IPS DF 4.7 (cell line): ENCODE data around the gene PRPF31.
A peak's percentile ranks its signal among the peaks of the same experiment; 100 is the strongest.

Experiments used
- DNase-seq: peaks from one replicate; pipeline ENCODE4 v3.0.0-alpha.2; 2013; ENCODE audit warnings: low spot score; ENCODE audit errors: extremely low read depth

Gene PRPF31

GRCh38 chr19:54107876-54108490 is 7.6 kb upstream of the PRPF31 start:
- DNase-seq = no peak

- no peak for DNase-seq
Observed at GRCh38 chr19:54108496-54108895, 7.1 kb upstream of the PRPF31 start.

GRCh38 chr19:54109651-54110050 is 5.9 kb upstream of the PRPF31 start:
- DNase-seq = no peak

DNA sequence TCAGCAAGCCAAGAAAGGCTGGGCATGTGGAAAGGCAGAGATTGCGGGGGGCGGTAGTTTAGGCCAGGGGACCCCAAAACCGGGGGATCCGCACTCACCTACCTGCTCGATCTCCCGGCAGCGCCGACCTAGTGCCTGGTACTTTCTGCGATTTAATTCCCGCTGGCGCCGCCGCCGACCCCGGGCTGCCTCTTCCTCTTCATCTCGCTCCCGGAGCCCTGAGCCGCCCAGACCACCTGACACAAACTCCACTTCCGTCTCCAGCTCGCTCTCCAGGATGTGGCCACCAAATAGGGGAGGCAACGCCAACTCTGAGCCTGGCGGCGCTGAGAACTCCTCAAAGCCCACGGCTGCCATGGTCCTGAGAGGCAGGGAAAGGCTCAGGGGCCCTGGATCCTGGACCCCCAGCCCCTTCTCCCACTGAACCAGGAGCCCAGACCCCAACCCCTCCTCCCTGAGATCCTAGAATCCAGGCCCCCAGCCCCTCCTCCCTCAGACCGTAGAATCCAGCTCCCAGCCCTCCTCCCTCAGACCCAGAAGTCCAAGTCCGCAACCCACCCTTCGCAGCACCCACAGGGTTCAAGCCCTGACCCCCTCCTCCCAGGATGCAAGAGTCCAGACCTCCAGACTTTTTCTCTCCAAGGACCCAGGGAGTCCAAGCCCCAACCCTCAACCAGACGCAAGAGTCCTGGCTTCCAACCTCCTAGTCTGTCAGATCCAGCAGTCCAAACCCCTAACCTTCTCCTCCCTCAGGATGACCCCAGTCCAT is 1.0 kb upstream of the PRPF31 start:
- DNase-seq = no peak

DNA sequence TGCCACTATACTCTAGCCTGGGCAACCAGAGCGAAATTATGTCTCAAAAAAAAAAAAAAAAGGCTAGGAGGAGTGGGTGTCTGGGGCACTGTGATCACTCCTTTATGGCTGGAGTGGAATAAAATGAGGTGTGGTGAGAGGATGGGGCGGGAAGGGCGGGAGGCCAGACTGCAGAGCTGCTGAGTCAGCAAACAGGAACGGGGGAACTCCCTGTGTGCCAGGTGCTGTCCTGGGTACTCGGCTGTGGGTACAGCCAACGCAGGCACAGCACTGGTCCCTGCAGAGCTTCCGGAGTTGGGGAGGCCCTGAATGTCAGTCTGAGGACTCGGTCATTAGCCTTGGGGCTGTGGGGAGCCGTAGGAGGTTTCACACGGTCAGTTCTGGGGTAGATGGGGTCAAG is 5.7 kb downstream of the PRPF31 start:
- DNase-seq = no peak

DNA sequence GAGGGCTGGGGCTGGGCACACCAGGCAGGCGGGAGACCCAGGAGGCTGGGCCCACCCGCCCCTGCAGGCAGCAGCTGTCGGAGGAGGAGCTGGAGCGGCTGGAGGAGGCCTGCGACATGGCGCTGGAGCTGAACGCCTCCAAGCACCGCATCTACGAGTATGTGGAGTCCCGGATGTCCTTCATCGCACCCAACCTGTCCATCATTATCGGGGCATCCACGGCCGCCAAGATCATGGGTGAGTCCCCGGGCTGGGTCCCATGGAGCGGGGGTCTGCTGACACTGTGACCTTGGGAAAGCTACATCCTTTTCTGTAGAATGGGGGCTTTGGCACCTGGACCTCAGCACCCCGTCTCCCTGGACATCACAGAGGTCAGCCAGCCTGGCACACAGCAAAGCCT is 8.1 kb downstream of the PRPF31 start:
- DNase-seq = no peak

GRCh38 chr19:54124393-54124792 is 8.8 kb downstream of the PRPF31 start:
- no peak for DNase-seq

- no peak for DNase-seq
Observed at GRCh38 chr19:54125713-54126112, 10.2 kb downstream of the PRPF31 start.

GRCh38 chr19:54127688-54128440 is 12.3 kb downstream of the PRPF31 start:
- DNase-seq = no peak

DNA sequence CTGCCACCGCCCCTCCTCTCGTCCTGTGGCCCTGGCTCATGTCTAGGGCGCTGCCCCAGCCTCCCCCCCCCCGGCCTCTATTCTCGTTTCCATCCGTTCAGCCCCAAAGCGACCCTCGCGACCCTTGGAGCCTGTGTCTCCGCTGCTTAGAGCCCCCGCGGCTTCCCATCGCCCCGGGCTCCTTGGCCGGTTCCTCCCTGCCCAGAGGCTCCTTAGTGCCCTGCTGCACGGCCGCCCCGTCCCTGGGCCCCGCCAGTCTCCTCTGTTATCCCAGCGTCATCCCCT is 12.8 kb downstream of the PRPF31 start:
- no peak for DNase-seq

DNA sequence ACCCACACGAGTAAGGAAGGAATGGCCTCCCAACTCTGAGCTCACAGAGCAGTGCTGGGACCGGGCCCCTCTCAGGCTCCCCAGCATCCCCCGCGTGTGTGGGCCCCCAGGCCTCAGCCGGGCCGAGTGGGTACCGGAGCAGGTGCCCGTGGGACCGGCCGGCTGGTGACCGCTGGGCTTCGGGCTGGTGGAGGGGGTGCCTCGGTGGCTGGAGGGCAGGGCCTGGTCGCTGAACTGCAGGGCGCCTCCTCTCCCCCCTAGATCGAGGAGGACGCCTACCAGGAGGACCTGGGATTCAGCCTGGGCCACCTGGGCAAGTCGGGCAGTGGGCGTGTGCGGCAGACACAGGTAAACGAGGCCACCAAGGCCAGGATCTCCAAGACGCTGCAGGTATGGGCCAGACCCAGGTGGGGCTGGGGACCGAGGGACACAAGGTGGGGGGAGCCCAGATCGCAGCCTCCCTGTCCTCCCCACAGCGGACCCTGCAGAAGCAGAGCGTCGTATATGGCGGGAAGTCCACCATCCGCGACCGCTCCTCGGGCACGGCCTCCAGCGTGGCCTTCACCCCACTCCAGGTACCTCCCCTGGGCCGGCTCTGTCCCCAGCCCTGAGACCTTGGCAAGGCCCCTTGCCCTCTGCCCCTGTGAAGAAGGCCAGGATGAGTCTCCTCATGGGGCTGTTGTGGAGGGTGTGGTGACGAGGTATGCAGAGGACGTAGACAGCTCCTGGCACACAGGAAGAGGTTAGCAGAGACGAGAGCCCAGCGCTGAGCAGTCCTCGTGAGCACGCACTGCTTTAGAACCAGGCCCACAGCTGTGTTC is 13.5 kb downstream of the PRPF31 start:
- DNase-seq = no peak

DNA sequence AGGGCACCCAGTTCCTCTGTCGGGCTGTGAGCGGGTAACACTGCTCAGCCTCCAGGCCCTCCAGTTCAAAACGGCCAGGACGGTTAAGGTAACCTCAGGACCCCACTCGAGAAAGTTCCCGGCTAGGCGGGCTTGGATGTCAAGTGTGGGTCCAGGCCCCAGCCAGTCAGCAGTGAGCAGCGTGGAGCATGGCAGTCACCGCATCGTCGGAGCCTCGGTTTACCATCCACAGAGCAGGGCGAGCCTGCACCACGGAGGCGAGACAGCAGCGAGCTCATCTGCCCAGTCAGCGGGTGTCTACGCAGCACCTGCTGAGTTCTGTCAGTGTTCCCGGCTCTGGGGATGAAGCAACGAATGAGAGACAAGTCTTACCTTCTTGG is 14.1 kb downstream of the PRPF31 start:
- no peak for DNase-seq

GRCh38 chr19:54133312-54133956 is 17.9 kb downstream of the PRPF31 start:
- DNase-seq = no peak

DNA sequence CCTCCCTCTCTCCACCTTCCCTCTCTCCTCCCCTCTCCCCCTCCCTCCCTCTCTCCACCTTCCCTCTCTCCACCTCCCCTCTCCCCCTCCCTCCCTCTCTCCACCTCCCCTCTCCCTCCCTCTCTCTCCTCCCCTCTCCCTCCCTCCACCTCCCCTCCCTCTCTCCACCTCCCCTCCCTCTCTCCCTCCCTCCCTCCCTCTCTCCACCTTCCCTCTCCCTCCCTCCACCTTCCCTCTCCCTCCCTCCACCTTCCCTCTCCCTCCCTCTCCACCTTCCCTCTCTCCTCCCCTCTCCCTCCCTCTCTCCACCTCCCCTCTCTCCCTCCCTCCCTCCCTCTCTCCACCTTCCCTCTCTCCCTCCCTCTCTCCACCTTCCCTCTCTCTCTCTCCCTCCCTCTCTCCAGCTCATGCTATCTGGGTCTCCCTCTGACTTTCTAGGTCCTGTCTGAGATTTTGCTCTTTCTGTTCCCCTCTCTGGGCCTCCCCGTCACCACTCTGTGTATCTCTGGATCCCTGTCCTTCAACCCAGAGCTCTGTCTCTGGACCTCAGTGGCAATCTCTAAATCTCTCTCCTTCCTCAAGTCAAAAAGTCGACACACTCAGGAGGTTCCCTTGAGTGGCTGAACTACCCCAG is 18.5 kb downstream of the PRPF31 start:
- DNase-seq = no peak

DNA sequence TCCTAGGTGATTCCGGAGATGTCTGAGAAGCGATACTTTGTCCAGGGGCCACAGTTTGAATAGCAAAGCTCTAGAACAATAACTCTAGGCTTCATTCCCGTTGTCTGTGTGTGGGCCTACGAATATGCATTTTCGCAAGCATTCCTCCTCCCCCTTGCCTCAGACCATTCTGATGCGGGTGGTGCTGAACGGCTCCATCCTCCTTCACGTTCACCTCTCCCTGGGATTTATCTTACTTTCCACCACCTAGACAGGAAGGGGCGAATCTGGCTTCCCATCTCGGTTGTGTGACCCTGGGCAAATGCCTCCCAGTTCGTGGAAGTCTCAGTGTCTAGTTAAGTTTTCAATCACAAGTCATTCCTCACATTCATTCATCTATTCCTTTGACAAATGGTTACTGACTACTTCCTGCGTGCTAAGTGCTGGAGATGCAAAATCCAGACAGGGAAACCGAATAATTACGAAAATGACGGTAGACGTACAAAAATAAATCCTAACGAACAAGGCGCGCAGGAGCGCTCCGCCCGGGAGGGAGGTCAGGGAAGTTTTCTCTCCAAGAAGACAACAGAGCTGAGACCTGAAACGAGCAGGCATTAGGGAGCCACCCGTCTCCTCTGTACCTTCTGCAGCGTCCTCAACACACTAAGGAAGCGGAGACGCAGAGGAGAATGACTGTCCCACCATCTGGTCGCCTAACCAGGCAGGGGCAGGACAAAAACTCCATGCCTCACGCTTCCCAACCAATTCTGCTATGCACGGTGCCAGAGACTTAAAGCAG is 20.7 kb downstream of the PRPF31 start:
- DNase-seq = no peak

- DNase-seq = peak; percentile 100
Observed at GRCh38 chr19:54136864-54137698, 21.5 kb downstream of the PRPF31 start.

- no peak for DNase-seq
Observed at GRCh38 chr19:54137699-54138488, 22.3 kb downstream of the PRPF31 start, which contains the start of gene CNOT3. CNOT3 (plus strand) TSS chr19:54137762; CDS start chr19:54142979, 5,217 bp downstream.
